ENCODE measurements around the gene ACAA1. TPM values are rescaled to one million over a fixed set of nuclear protein-coding genes. Genes with fewer than 3 reads are reported as not detected.

Gene ACAA1
- total and polyA plus RNA-seq, 2 of the 13 experiments (the other 11 are each of a cell fraction or from before 2014, with no cell fraction given): 60.8 to 188 TPM

DNA sequence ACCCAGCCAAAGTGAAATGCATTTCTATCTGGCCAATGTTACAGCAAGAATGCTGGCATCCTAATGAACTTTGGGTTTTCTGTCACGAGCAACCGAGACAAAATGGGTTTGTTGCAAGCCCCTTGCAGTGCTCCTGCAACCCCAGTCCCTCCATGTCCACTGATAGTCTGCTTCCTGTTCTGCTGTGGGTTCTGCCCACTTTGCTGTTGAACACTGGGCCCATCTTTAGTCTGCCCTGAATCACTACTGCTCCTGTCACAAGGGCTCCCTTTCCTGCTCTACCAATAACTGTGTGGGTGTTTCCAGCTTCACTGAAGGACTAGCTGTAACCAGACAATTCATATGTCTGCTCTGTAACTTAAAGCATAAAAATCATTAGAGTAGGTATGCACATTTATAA lies 15.7 kb upstream of the ACAA1 start (continued):
- TF ChIP-seq HMGXB4 (CRISPR knock-in tag; IDR thresholded peaks at IDR 0.05; ENCODE audit: borderline replicate concordance in 1 of 2, low read depth in 1 of 2): no peak
- TF ChIP-seq LBX2 (CRISPR knock-in tag; IDR thresholded peaks at IDR 0.05; ENCODE audit: borderline replicate concordance): no peak
- TF ChIP-seq FLYWCH1 (CRISPR knock-in tag; IDR thresholded peaks at IDR 0.05): no peak

- Histone ChIP-seq H4K20me1 (ENCODE audit: insufficient read depth, low read length) (no peaks in the 10 kb centered on the region), H3K79me2 (ENCODE audit: insufficient read depth, low read length) (no peaks in the 10 kb centered on the region), H2AFZ (ENCODE audit: low read length) (no peak overlapping the region), H3K36me3 (replicated peaks in 1 of 2; ENCODE audit: control insufficient read depth in 1 of 2, insufficient read depth in 2 of 2, low read length in 2 of 2) (no peaks in the 10 kb centered on the region), H3K4me2 (ENCODE audit: low read depth, low read length) (no peak overlapping the region), H3K27me3 (ENCODE audit: control insufficient read depth in 1 of 2, insufficient read depth in 2 of 2, low read length in 2 of 2) (no peaks in the 10 kb centered on the region), H3K4me3 (replicated peaks in 1 of 3; ENCODE audit: insufficient read depth in 1 of 3, low read depth in 2 of 3, low read length in 3 of 3) (no peak overlapping the region), H3K9me3 (ENCODE audit: low read length) (0 out of 2 replicates have a peak, but pooled peaks cover 2% of the 10 kb centered on the region), H3K9ac (ENCODE audit: insufficient read depth, low read depth, low read length) (no peak overlapping the region), H3K27ac (ENCODE audit: extremely low read length, insufficient read depth, low read length) (no peak overlapping the region), H3K4me1 (ENCODE audit: insufficient read depth, low read length) (peaks cover 7% of the 10 kb centered on the region; the same call in 1 of the 2 replicates)
- no TSS peak for BruUV-seq (replicated peaks)
- DNase-seq (ENCODE audit: low spot score) (no peak), ATAC-seq (no peak), FAIRE-seq (no peak)
- no peak for TF ChIP-seq ZNF569 (CRISPR knock-in tag; IDR thresholded peaks at IDR 0.05; ENCODE audit: borderline replicate concordance)
- no peak for TF ChIP-seq ZNF883 (CRISPR knock-in tag; IDR thresholded peaks at IDR 0.05; ENCODE audit: not compliant biosample characterization)
- no peak for TF ChIP-seq ZNF660 (CRISPR knock-in tag; IDR thresholded peaks at IDR 0.05; ENCODE audit: borderline replicate concordance, low read depth)
- TF ChIP-seq SRF (IDR thresholded peaks at IDR 0.05; ENCODE audit: low read depth, low read length): no peak
- no peak for TF ChIP-seq ZC3H4 (CRISPR knock-in tag; IDR thresholded peaks at IDR 0.05; ENCODE audit: borderline replicate concordance)
- whole genome bisulfite sequencing (ENCODE audit: low lambda C conversion rate): 76% methylated on average over 3 of the region's 3 CpGs
- POLR2A ChIA-PET: interaction anchor here (2.0 to 2.8 kb wide), 2 partner anchors 13 to 15 kb away, joined by 5 to 12 read pairs; partner anchors contain the start of genes ACAA1 and OXSR1
- intact Hi-C loops (cut with micrococcal nuclease; ENCODE audit: unreplicated experiment): no loop called here
- CTCF ChIA-PET (ENCODE audit: low intra/inter-chr PET ratio, low total read pairs): no interaction called here
- in situ Hi-C loops (cut with HindIII; ENCODE audit: extremely low pct_ligation_motif_present, low pct_unique_long_range_greater_than_20kb): no loop called here
These were observed 14.8 kb upstream of the ACAA1 start for GRCh38 chr3:38151667-38152265.
